Stimulated activated CD8-positive, alpha-beta memory T cell treated with anti-CD3 and anti-CD28 coated beads, Interleukin-15, amount 100 ng/mL, for 4 hours (primary cell): ENCODE measurements around the gene VPS45.

ENCODE experiments used
- DNase-seq, 2 donors: peaks; one replicate each; pipeline ENCODE4 v3.0.0-alpha.2; 2020; ENCODE audit warnings: low read depth in 2 of 2

Gene VPS45

GRCh38 chr1:150072959-150073358, 5.4 kb downstream of the VPS45 start:
- DNase-seq: no peak

GRCh38 chr1:150073516-150073915, 5.9 kb downstream of the VPS45 start:
- no peak for DNase-seq

- DNase-seq: no peak
These were observed 8.5 kb downstream of the VPS45 start for GRCh38 chr1:150076066-150076465.

- DNase-seq: no peak
These were observed 9.4 kb downstream of the VPS45 start for GRCh38 chr1:150076985-150077384.

- no peak for DNase-seq
These were observed 13.2 kb downstream of the VPS45 start for GRCh38 chr1:150080784-150081183.

GRCh38 chr1:150082494-150082893, 14.9 kb downstream of the VPS45 start:
- no peak for DNase-seq

GRCh38 chr1:150083907-150084306, 16.3 kb downstream of the VPS45 start:
- no peak for DNase-seq

- no peak for DNase-seq
These were observed 17.8 kb downstream of the VPS45 start for GRCh38 chr1:150085406-150085805.

GRCh38 chr1:150087415-150087814, 19.8 kb downstream of the VPS45 start:
- DNase-seq: no peak

- no peak for DNase-seq
These were observed 22.4 kb downstream of the VPS45 start for GRCh38 chr1:150089846-150090520.

- no peak for DNase-seq
These were observed 24.7 kb downstream of the VPS45 start for GRCh38 chr1:150092180-150092791.

GRCh38 chr1:150093805-150094204, 26.2 kb downstream of the VPS45 start:
- DNase-seq: no peak

GRCh38 chr1:150094734-150095265, 27.2 kb downstream of the VPS45 start:
- DNase-seq: no peak

- no peak for DNase-seq
These were observed 35.4 kb downstream of the VPS45 start for GRCh38 chr1:150102986-150103385.

- no peak for DNase-seq
These were observed 38.8 kb downstream of the VPS45 start for GRCh38 chr1:150106341-150106740.

- DNase-seq: no peak
These were observed 42.0 kb downstream of the VPS45 start for GRCh38 chr1:150109586-150109985.

GRCh38 chr1:150110116-150110515, 42.5 kb downstream of the VPS45 start:
- DNase-seq: no peak

- no peak for DNase-seq
These were observed 44.1 kb downstream of the VPS45 start for GRCh38 chr1:150111670-150112069.

GRCh38 chr1:150115121-150115520, 47.5 kb downstream of the VPS45 start:
- DNase-seq: no peak

- no peak for DNase-seq
These were observed 51.1 kb downstream of the VPS45 start for GRCh38 chr1:150118716-150119115.

- DNase-seq: no peak
These were observed 53.8 kb downstream of the VPS45 start for GRCh38 chr1:150121236-150121862.

GRCh38 chr1:150126811-150127210, 59.2 kb downstream of the VPS45 start:
- DNase-seq: no peak

- DNase-seq: no peak
These were observed 59.9 kb downstream of the VPS45 start for GRCh38 chr1:150127464-150127863.
